SU-DHL-6 (cell line): ENCODE measurements around the gene ABCG1.

Experiments
- CTCF ChIP-seq: fragments of 200-600 bp; sonication (generic); IDR thresholded peaks from one replicate; pipeline ENCODE4 v1.5.1; 2017; ENCODE audit warnings: antibody characterized with exemption, mild to moderate bottlenecking, low read length, moderate library complexity; ENCODE audit not compliant: insufficient read depth, poor library complexity, severe bottlenecking
- EZH2phosphoT487 ChIP-seq: fragments of 200-600 bp; sonication (generic), shearing (Covaris generic); conservative IDR thresholded peaks from 2 replicates; pipeline ENCODE4 v1.6.1; 2018; ENCODE audit warnings: mild to moderate bottlenecking, antibody characterized with exemption, low read length, moderate library complexity, mixed read lengths

GRCh38 chr21:42330380-42331371 is 111.7 kb downstream of the ABCG1 start:
- TF ChIP-seq CTCF (no peak), EZH2phosphoT487 (no peak)
